GM23338 (cell line): ENCODE data around the gene ST6GALNAC4.
"Not testable (repeated sequence)": the region's sequence is repeated elsewhere in the genome, so short reads cannot be mapped to it uniquely, and the experiment has no call there.

Source experiments
- CREB1 ChIP-seq: fragments of 250-450 bp; sonication (Bioruptor Pico); IDR thresholded peaks from 2 replicates; pipeline ENCODE4 v1.5.0; 2020; ENCODE audit warnings: low read depth, mild to moderate bottlenecking, moderate library complexity
- CTCF ChIP-seq, 2 experiments: fragments of 200-600 bp in 1 of 2; sonication (generic) in 1 of 2; conservative IDR thresholded peaks; 2 replicates each; pipeline versions ENCODE4 v1.5.1 to v1.6.1; 2016 to 2017; ENCODE audit warnings: antibody characterized with exemption in 2 of 2, low read depth in 2 of 2, mild to moderate bottlenecking in 2 of 2, moderate library complexity in 1 of 2
- ETS1 ChIP-seq: IDR thresholded peaks from 2 replicates; pipeline ENCODE4 v1.6.1; 2016; ENCODE audit warnings: antibody characterized with exemption
- EZH2 ChIP-seq: fragments of 200-600 bp; sonication (generic); IDR thresholded peaks from one replicate; pipeline ENCODE4 v1.8.0; 2017; ENCODE audit warnings: antibody characterized with exemption, mild to moderate bottlenecking, low read depth; ENCODE audit not compliant: unreplicated experiment
- EZH2phosphoT487 ChIP-seq: fragments of 200-600 bp; sonication (generic); IDR thresholded peaks from one replicate; pipeline ENCODE4 v1.8.1; 2018; ENCODE audit warnings: antibody characterized with exemption; ENCODE audit not compliant: unreplicated experiment
- JUNB ChIP-seq: IDR thresholded peaks from one replicate; pipeline ENCODE4 v1.6.1; 2016; ENCODE audit warnings: antibody characterized with exemption; ENCODE audit not compliant: unreplicated experiment
- NANOG ChIP-seq: IDR thresholded peaks from 2 replicates; pipeline ENCODE4 v1.6.1; 2016; ENCODE audit warnings: antibody characterized with exemption, borderline replicate concordance
- POLR2AphosphoS5 ChIP-seq: IDR thresholded peaks from 2 replicates; pipeline ENCODE4 v1.6.1; 2016; ENCODE audit warnings: antibody characterized with exemption, low read depth
- STAT1 ChIP-seq: IDR thresholded peaks from one replicate; pipeline ENCODE4 v1.6.1; 2016; ENCODE audit warnings: antibody characterized with exemption; ENCODE audit not compliant: unreplicated experiment
- ZNF114 ChIP-seq: fragments of 250-450 bp; sonication (Bioruptor Pico); IDR thresholded peaks from 2 replicates; pipeline ENCODE4 v1.5.0; 2020; ENCODE audit warnings: mild to moderate bottlenecking, moderate library complexity
- ZNF331 ChIP-seq: fragments of 250-450 bp; sonication (Bioruptor Pico); IDR thresholded peaks from 2 replicates; pipeline ENCODE4 v1.5.0; 2020; ENCODE audit warnings: low read depth, mild to moderate bottlenecking, moderate library complexity
- TF ChIP-seq, protein P1 (sequence below): IDR thresholded peaks from one replicate; pipeline ENCODE4 v1.6.1; 2018; ENCODE audit warnings: antibody characterized with exemption; ENCODE audit not compliant: unreplicated experiment

GRCh38 chr9:127881715-127882114, 35.1 kb downstream of the ST6GALNAC4 start:
- not testable (repeated sequence) for TF ChIP-seq STAT1; CTCF (conservative IDR thresholded peaks at IDR 0.05; ENCODE audit: low read depth in 2 of 2); EZH2; POLR2AphosphoS5; CREB1 (CRISPR knock-in tag); EZH2phosphoT487; JUNB; ZNF331 (CRISPR knock-in tag); ZNF114; ETS1; NANOG
- TF ChIP-seq, protein P1, sequence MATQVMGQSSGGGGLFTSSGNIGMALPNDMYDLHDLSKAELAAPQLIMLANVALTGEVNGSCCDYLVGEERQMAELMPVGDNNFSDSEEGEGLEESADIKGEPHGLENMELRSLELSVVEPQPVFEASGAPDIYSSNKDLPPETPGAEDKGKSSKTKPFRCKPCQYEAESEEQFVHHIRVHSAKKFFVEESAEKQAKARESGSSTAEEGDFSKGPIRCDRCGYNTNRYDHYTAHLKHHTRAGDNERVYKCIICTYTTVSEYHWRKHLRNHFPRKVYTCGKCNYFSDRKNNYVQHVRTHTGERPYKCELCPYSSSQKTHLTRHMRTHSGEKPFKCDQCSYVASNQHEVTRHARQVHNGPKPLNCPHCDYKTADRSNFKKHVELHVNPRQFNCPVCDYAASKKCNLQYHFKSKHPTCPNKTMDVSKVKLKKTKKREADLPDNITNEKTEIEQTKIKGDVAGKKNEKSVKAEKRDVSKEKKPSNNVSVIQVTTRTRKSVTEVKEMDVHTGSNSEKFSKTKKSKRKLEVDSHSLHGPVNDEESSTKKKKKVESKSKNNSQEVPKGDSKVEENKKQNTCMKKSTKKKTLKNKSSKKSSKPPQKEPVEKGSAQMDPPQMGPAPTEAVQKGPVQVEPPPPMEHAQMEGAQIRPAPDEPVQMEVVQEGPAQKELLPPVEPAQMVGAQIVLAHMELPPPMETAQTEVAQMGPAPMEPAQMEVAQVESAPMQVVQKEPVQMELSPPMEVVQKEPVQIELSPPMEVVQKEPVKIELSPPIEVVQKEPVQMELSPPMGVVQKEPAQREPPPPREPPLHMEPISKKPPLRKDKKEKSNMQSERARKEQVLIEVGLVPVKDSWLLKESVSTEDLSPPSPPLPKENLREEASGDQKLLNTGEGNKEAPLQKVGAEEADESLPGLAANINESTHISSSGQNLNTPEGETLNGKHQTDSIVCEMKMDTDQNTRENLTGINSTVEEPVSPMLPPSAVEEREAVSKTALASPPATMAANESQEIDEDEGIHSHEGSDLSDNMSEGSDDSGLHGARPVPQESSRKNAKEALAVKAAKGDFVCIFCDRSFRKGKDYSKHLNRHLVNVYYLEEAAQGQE = not testable (repeated sequence)
